Measurements from ENCODE around the gene HSF2BP. TPM values are rescaled to one million over a fixed set of nuclear protein-coding genes. Genes with fewer than 3 reads are reported as not detected.
"Not testable (repeated sequence)": the region's sequence is repeated elsewhere in the genome, so short reads cannot be mapped to it uniquely, and the experiment has no call there.

The HSF2BP gene
- total RNA-seq, 1 donor from 2014 or later, result 0.20 TPM

- not testable (repeated sequence) for DNase-seq (ENCODE audit: low read depth in 2 of 2)
Measured at GRCh38 chr21:43522495-43523131, 136.7 kb downstream of the HSF2BP start.

DNA sequence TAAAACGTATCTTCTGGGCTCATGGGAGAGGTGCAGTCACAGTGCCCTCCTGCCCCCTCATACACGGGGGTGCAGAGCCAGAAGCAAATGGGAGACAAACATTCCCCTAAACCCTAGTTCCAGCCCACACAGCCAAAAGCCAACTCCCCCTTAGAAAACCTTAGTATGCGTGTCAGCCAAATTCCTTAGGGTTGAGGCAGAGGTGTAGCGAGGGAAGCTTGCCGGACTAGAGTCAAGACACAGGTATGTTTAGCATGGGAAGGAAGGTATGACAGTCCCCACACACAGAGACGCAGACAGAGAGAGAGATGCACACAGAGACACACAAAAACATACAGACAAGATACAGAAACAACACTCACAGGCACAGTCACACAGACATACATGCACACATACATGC lies 141.6 kb downstream of the HSF2BP start:
- not testable (repeated sequence) for DNase-seq (ENCODE audit: low read depth in 2 of 2)

GRCh38 chr21:43516860-43517627 lies 142.2 kb downstream of the HSF2BP start:
- DNase-seq (ENCODE audit: low read depth in 2 of 2), result not testable (repeated sequence)

- DNase-seq (ENCODE audit: low read depth in 2 of 2), result not testable (repeated sequence)
Measured at GRCh38 chr21:43516295-43516847, 142.9 kb downstream of the HSF2BP start.

DNA sequence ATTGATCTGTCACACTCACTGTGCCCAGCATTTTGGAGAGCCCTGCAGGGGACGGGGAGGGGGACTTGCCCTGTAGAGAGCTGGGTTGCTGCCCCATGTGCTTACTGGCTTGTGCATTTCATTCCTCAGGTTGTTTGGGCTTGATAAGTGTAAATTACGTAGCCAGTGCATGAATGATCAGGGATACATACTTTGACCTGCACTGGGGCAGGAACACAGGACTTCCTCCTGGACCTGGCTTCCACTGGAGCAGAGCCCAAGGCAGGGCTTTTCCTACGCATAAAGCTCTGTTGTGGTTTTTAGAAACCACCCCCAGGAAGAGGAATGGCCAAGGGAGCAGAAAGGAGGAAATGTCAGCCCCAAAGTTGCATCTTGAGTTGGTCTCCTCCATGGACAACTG lies 144.5 kb downstream of the HSF2BP start:
- not testable (repeated sequence) for DNase-seq (ENCODE audit: low read depth in 2 of 2)

- not testable (repeated sequence) for DNase-seq (ENCODE audit: low read depth in 2 of 2)
Measured at GRCh38 chr21:43513023-43513422, 146.3 kb downstream of the HSF2BP start.

DNA sequence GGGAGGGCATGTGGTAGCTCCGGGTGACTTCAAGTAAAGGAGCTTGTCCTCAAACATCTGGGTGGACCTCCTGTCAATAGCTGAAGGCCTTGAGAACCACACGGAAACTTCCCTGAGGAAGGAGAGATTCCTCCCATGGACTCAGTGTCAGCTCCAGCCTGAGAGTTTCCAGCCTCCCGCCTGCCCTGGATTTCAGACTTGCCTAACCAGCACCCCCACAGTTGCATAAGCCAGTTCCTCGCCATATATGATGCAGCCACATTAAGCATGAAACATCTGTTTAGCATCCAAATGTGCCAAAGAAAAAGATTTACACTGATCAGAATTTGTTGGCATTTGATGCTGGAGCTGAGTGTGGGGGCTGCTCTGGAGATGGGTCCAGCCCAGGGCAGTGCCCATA lies 148.1 kb downstream of the HSF2BP start:
- DNase-seq (ENCODE audit: low read depth in 2 of 2), result not testable (repeated sequence)

GRCh38 chr21:43510669-43511068 lies 148.6 kb downstream of the HSF2BP start:
- DNase-seq (ENCODE audit: low read depth in 2 of 2), result not testable (repeated sequence)

- DNase-seq (ENCODE audit: low read depth in 2 of 2), result not testable (repeated sequence)
Measured at GRCh38 chr21:43503892-43504291, 155.4 kb downstream of the HSF2BP start.

- not testable (repeated sequence) for DNase-seq (ENCODE audit: low read depth in 2 of 2)
Measured at GRCh38 chr21:43503075-43503750, 156.1 kb downstream of the HSF2BP start.

- DNase-seq (ENCODE audit: low read depth in 2 of 2), result not testable (repeated sequence)
Measured at GRCh38 chr21:43502407-43503071, 156.7 kb downstream of the HSF2BP start.

- DNase-seq (ENCODE audit: low read depth in 2 of 2), result not testable (repeated sequence)
Measured at GRCh38 chr21:43498924-43499323, 160.4 kb downstream of the HSF2BP start.

DNA sequence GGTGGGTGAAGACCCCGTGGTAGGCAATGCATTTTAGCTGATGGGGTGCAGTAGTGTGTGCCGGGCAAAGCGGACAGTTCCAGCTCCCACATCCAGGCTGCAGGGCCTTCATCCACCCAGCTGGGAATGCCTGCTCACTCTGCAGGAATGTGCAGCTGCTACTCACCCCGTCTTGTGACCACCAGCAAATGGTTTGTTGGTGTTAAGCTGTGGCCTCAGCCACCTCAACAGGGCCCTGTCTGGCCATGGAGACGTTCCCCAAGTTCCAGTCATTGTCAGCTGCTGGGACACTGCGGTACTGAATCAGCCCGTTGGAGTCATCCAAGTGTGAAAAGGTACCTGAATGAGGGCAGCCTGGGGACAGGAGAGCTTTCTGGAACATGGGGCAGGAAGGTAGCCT lies 161.2 kb downstream of the HSF2BP start:
- not testable (repeated sequence) for DNase-seq (ENCODE audit: low read depth in 2 of 2)

GRCh38 chr21:43494279-43495012 lies 164.8 kb downstream of the HSF2BP start:
- DNase-seq (ENCODE audit: low read depth in 2 of 2), result not testable (repeated sequence)

DNA sequence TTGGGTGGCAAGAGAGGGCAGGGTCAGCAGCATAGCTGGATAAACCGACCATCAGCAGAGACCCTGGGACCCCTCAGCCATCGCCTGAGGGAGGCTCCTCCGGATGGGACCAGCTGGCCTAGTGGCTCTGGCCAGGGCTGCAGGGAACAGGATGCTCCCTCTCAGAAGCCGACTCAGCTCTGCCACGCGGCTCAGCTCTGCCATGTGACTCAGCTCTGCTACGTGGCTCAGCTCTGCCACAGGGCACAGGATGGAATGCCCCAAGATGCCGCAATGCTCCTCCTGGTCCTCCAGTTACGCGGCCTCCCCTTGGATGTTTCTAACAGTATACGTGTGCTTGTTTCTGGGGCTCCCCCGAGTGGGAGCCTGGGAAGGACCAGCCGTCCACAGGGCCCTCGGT lies 165.8 kb downstream of the HSF2BP start:
- not testable (repeated sequence) for DNase-seq (ENCODE audit: low read depth in 2 of 2)

GRCh38 chr21:43488235-43488634 lies 171.1 kb downstream of the HSF2BP start:
- not testable (repeated sequence) for DNase-seq (ENCODE audit: low read depth in 2 of 2)

DNA sequence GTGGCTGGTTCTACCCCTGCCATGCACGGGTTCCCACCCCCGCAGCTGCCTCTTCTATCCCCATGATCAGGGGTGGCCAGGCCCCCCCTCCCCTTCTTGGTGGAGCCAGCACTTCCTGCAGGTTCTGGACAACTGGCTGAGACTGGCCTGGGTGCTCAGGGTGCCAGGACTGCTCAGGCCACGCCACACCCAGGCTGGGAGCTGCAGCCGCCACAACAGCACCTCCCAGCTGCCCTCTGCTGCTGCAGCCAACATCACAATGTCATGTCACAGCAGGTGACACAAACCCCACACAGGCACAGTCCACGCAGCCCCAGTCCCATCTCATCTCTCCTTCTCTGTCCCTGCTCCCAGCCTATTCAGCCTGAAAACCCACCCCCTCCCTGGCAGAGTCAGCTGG lies 173.2 kb downstream of the HSF2BP start:
- DNase-seq (ENCODE audit: low read depth in 2 of 2), result not testable (repeated sequence)

GRCh38 chr21:43485016-43485415 lies 174.3 kb downstream of the HSF2BP start:
- not testable (repeated sequence) for DNase-seq (ENCODE audit: low read depth in 2 of 2)

- DNase-seq (ENCODE audit: low read depth in 2 of 2), result not testable (repeated sequence)
Measured at GRCh38 chr21:43479197-43479596, 180.1 kb downstream of the HSF2BP start.
